H1 (cell line): ENCODE data around the gene HAGH. TPM values are rescaled to one million over a fixed set of nuclear protein-coding genes. Genes with fewer than 3 reads are reported as not detected.

ENCODE experiments used
- CTCF ChIA-PET: fragments of 300-600 bp; sonication (Branson Sonifier 250); formaldehyde crosslinking; loops from one replicate; lab custom pipeline; 2021; ENCODE audit not compliant: partially characterized antibody; lab: Charles Lee
- POLR2A ChIA-PET: fragments of 300-600 bp; sonication (Branson Sonifier 250); formaldehyde crosslinking; loops from one replicate; lab custom pipeline; 2021; ENCODE audit warnings: inconsistent platforms; ENCODE audit not compliant: partially characterized antibody; lab: Charles Lee
- DNase-seq, 2 experiments: peaks; one replicate each; pipeline versions ENCODE4 v3.0.0 to v3.0.0-alpha.2; 2010 to 2022; ENCODE audit warnings: low spot score in 2 of 2, low read depth in 1 of 2, mixed read lengths in 1 of 2
- FAIRE-seq: peaks from 2 replicates; lab custom pipeline; 2011; peaks lifted over from hg19 to GRCh38; lab: Jason Lieb, UNC
- H2AFZ ChIP-seq: 2 replicates; pipeline ENCODE4 v1.8.1; 2012; ENCODE audit warnings: low read length, inconsistent platforms
- H2AK5ac ChIP-seq: 2 replicates; pipeline ENCODE4 v1.6.1; 2013; ENCODE audit warnings: low read depth, low read length
- H2BK120ac ChIP-seq: replicated peaks from 2 replicates; pipeline ENCODE3; 2013; ENCODE audit warnings: low read depth, low read length, inconsistent platforms
- H2BK12ac ChIP-seq: 2 replicates; pipeline ENCODE4 v1.6.1; 2013; ENCODE audit warnings: low read depth, low read length
- H2BK15ac ChIP-seq: 2 replicates; pipeline ENCODE4 v1.6.1; 2013; ENCODE audit warnings: low read length
- H2BK20ac ChIP-seq: 2 replicates; pipeline ENCODE4 v1.6.1; 2013; ENCODE audit warnings: low read length
- H2BK5ac ChIP-seq: 2 replicates; pipeline ENCODE4 v1.6.1; 2013; ENCODE audit warnings: low read depth, low read length
- H3K14ac ChIP-seq: 2 replicates; pipeline ENCODE4 v1.6.1; 2013; ENCODE audit warnings: inconsistent platforms; ENCODE audit not compliant: insufficient read length
- H3K18ac ChIP-seq: 2 replicates; pipeline ENCODE4 v1.6.1; 2013; ENCODE audit warnings: low read length; ENCODE audit errors: extremely low read depth
- H3K23ac ChIP-seq: 2 replicates; pipeline ENCODE4 v1.6.1; 2013; ENCODE audit warnings: inconsistent platforms; ENCODE audit not compliant: insufficient read length
- H3K23me2 ChIP-seq: 2 replicates; pipeline ENCODE4 v1.6.1; 2013; ENCODE audit warnings: low read depth, low read length
- H3K27ac ChIP-seq: 2 replicates; pipeline ENCODE4 v1.6.1; 2011; ENCODE audit warnings: low read depth, low read length, inconsistent platforms
- H3K27me3 ChIP-seq, 4 experiments: replicated peaks in 1 of 4; 1 replicate in 1 of 4; 2 replicates in 3 of 4; pipeline versions ENCODE4 v1.6.1 to v1.8.1; 2011 to 2013; ENCODE audit warnings: low read length in 3 of 4, mild to moderate bottlenecking in 3 of 4, inconsistent platforms in 2 of 4, mixed read lengths in 2 of 4, moderate library complexity in 1 of 4; ENCODE audit not compliant: control insufficient read depth in 3 of 4, insufficient read depth in 3 of 4; ENCODE audit errors: extremely low read depth in 1 of 4
- H3K36me3 ChIP-seq, 4 experiments: 2 replicates each; pipeline versions ENCODE4 v1.6.1 to v1.8.1; 2011 to 2013; ENCODE audit warnings: mild to moderate bottlenecking in 4 of 4, low read length in 3 of 4, moderate library complexity in 2 of 4, control low read depth in 1 of 4, inconsistent platforms in 1 of 4; ENCODE audit not compliant: insufficient read depth in 4 of 4, control insufficient read depth in 2 of 4
- H3K4ac ChIP-seq: replicated peaks from 2 replicates; pipeline ENCODE3; 2013; ENCODE audit warnings: low read length, low read depth, mixed read lengths, inconsistent platforms; ENCODE audit not compliant: insufficient read length
- H3K4me1 ChIP-seq, 4 experiments: replicated peaks in 1 of 4; 1 replicate in 1 of 4; 2 replicates in 3 of 4; pipeline versions ENCODE4 v1.6.1 to v1.8.1; 2011 to 2013; ENCODE audit warnings: low read length in 3 of 4, inconsistent platforms in 2 of 4, mixed read lengths in 1 of 4; ENCODE audit not compliant: insufficient read depth in 4 of 4, control insufficient read depth in 3 of 4
- H3K4me2 ChIP-seq, 2 experiments: 2 replicates each; pipeline versions ENCODE4 v1.6.1 to v1.8.1; 2011 to 2013; ENCODE audit warnings: low read depth in 2 of 2, low read length in 2 of 2, control low read depth in 1 of 2, inconsistent platforms in 1 of 2, mild to moderate bottlenecking in 1 of 2; ENCODE audit not compliant: insufficient read depth in 1 of 2
- H3K4me3 ChIP-seq, 4 experiments: fragments of 200-600, 300-600 bp in 1 of 4; sonication (generic), shearing (Covaris generic), sonication (Bioruptor Twin) in 1 of 4; 2 replicates each; pipeline versions ENCODE4 v1.5.1 to v1.8.1; 2011 to 2016; ENCODE audit warnings: low read length in 4 of 4, low read depth in 3 of 4, control low read depth in 2 of 4, inconsistent platforms in 2 of 4, mild to moderate bottlenecking in 2 of 4, mixed read lengths in 1 of 4, moderate library complexity in 1 of 4; ENCODE audit not compliant: insufficient read depth in 2 of 4; ENCODE audit errors: extremely low read depth in 1 of 4
- H3K56ac ChIP-seq: replicated peaks from 2 replicates; pipeline ENCODE3; 2013; ENCODE audit warnings: low read depth, mild to moderate bottlenecking, mixed read lengths, low read length, inconsistent platforms; ENCODE audit not compliant: insufficient read length
- H3K79me1 ChIP-seq: 2 replicates; pipeline ENCODE4 v1.6.1; 2013; ENCODE audit warnings: low read depth, low read length, control low read depth
- H3K79me2 ChIP-seq, 2 experiments: 2 replicates each; pipeline versions ENCODE4 v1.6.1 to v1.8.1; 2012 to 2013; ENCODE audit warnings: low read length in 2 of 2, mild to moderate bottlenecking in 2 of 2, inconsistent platforms in 1 of 2; ENCODE audit not compliant: insufficient read depth in 2 of 2, control insufficient read depth in 1 of 2
- H3K9ac ChIP-seq, 4 experiments: replicated peaks in 1 of 4; 1 replicate in 1 of 4; 2 replicates in 3 of 4; pipeline versions ENCODE4 v1.6.1 to v1.8.1; 2011 to 2013; ENCODE audit warnings: low read depth in 3 of 4, low read length in 3 of 4, control low read depth in 2 of 4, mild to moderate bottlenecking in 2 of 4, moderate library complexity in 2 of 4, inconsistent platforms in 1 of 4; ENCODE audit errors: extremely low read depth in 1 of 4
- H3K9me3 ChIP-seq, 2 experiments: 2 replicates each; pipeline versions ENCODE4 v1.6.1 to v1.8.1; 2012 to 2013; ENCODE audit warnings: mild to moderate bottlenecking in 2 of 2, moderate library complexity in 2 of 2, control low read depth in 1 of 2, inconsistent platforms in 1 of 2, low read depth in 1 of 2, low read length in 1 of 2, mixed read lengths in 1 of 2; ENCODE audit not compliant: insufficient read depth in 2 of 2
- H4K20me1 ChIP-seq, 2 experiments: replicated peaks in 1 of 2; 2 replicates each; pipeline versions ENCODE3 to v1.8.1; 2011 to 2013; ENCODE audit warnings: inconsistent platforms in 2 of 2, low read length in 2 of 2, mild to moderate bottlenecking in 1 of 2; ENCODE audit not compliant: insufficient read depth in 2 of 2, control insufficient read depth in 1 of 2
- H4K5ac ChIP-seq: 2 replicates; pipeline ENCODE4 v1.6.1; 2013; ENCODE audit warnings: low read length, low read depth, mixed read lengths, inconsistent platforms; ENCODE audit not compliant: insufficient read length
- H4K8ac ChIP-seq: 2 replicates; pipeline ENCODE4 v1.8.0; 2013; ENCODE audit warnings: mild to moderate bottlenecking, moderate library complexity, low read length, inconsistent platforms; ENCODE audit not compliant: insufficient read depth; ENCODE audit errors: extremely low read depth
- H4K91ac ChIP-seq: replicated peaks from 2 replicates; pipeline ENCODE3; 2013; ENCODE audit warnings: low read length, mixed read lengths, inconsistent platforms; ENCODE audit not compliant: insufficient read length
- BACH1 ChIP-seq: IDR thresholded peaks from 2 replicates; pipeline ENCODE4 v1.6.1; 2012; ENCODE audit warnings: low read length, improper control_type of control experiment
- CTBP2 ChIP-seq: IDR thresholded peaks from 2 replicates; pipeline ENCODE4 v1.7.0; 2011; ENCODE audit warnings: borderline replicate concordance, mild to moderate bottlenecking, moderate library complexity, mixed read lengths, low read length; ENCODE audit not compliant: insufficient read depth, insufficient read length
- KDM4A ChIP-seq: IDR thresholded peaks from one replicate; pipeline ENCODE4 v1.7.1; 2012; ENCODE audit warnings: low read depth, mild to moderate bottlenecking, moderate library complexity, low read length, inconsistent platforms; ENCODE audit not compliant: severe bottlenecking
- USF2 ChIP-seq: IDR thresholded peaks from 2 replicates; pipeline ENCODE4 v1.6.1; 2011; ENCODE audit warnings: low read length, improper control_type of control experiment
- YY1 ChIP-seq: IDR thresholded peaks from 2 replicates; pipeline ENCODE4 v1.6.1; 2011; ENCODE audit warnings: low read depth, mild to moderate bottlenecking, low read length
- WGBS, 2 experiments: shearing (Covaris generic) in 1 of 2; methylation state at CpG; one replicate each; pipeline versions ENCODE4 v1.1.6 to v1.1.7; 2013 to 2015; ENCODE audit warnings: low lambda C conversion rate in 2 of 2, mixed read lengths in 2 of 2, inconsistent platforms in 1 of 2, low coverage in 1 of 2, missing lambda C conversion rate in 1 of 2; ENCODE audit not compliant: insufficient replicate concordance in 2 of 2, insufficient coverage in 1 of 2, insufficient read length in 1 of 2; ENCODE audit errors: extremely low coverage in 1 of 2, missing lambda C conversion rate in 1 of 2; 5-methylcytosine and 5-hydroxymethylcytosine counted together
- polyA plus RNA-seq, 7 experiments: library from polyadenylated mRNA; depleted of rRNA in 3 of 7; stranded (reverse) in 5 of 7; unstranded in 2 of 7; fragments of >200 nt in 5 of 7; fragments of 200-250 nt in 2 of 7; gene quantifications; 1 replicate in 5 of 7; 2 replicates in 1 of 7; 4 replicates in 1 of 7; pipeline versions ENCODE4 v1.2.1 to v1.2.3, GENCODE V29; 2011 to 2013; ENCODE audit warnings: missing spikeins in 2 of 7, mixed read lengths in 2 of 7
- total RNA-seq: library from RNA; stranded (reverse); fragmentation: NEBNext Ultra II Directional; extraction: Animal tissue kit (Norgen Biotek cat#: 25700); gene quantifications from 2 replicates; pipeline ENCODE4 v1.2.1, GENCODE V29; 2021

HAGH gene
- total and polyA plus RNA-seq, 2 of the 8 experiments (the other 6 are each of a cell fraction or from before 2014, with no cell fraction given), result 28.7 to 40.6 TPM

- Histone ChIP-seq H3K14ac (no peak overlapping the region), H3K56ac (no peak overlapping the region), H4K20me1 (peaks cover 0 to 28% of the 10 kb centered on the region in 2 experiments), H2BK120ac (no peak overlapping the region), H3K9me3 (no peaks in the 10 kb centered on the region), H3K23me2 (peaks cover 17% of the 10 kb centered on the region), H3K4me1 (peaks cover 0 to 12% (median 10%) of the 10 kb centered on the region in 4 experiments; a peak in 5 of 7 replicates), H2BK15ac (no peak overlapping the region), H3K4me2 (peak overlapping the region; percentile 70 to 90), H2BK5ac (no peak overlapping the region), H3K4me3 (peak overlapping the region in 2 of 4 experiments; percentile 82 to 91; a peak in 2 of 8 replicates), H3K36me3 (peaks cover 0 to 23% (median 8%) of the 10 kb centered on the region in 4 experiments; a peak in 5 of 8 replicates), H4K91ac (no peak overlapping the region), H2BK20ac (no peak overlapping the region), H2BK12ac (no peak overlapping the region), H3K79me2 (peaks cover 0 to 15% of the 10 kb centered on the region in 2 experiments; a peak in 1 of 4 replicates), H3K9ac (no peak overlapping the region), H4K5ac (no peak overlapping the region), H2AK5ac (0 out of 2 replicates have a peak overlapping the region, but pooled peaks have one; percentile 40), H3K23ac (no peak overlapping the region), H3K79me1 (peaks cover 6% of the 10 kb centered on the region), H3K18ac (no peak overlapping the region), H4K8ac (peak overlapping the region; percentile 79; the same call in 1 of the 2 replicates), H3K4ac (no peak overlapping the region), H3K27ac (no peak overlapping the region), H2AFZ (no peak overlapping the region), H3K27me3 (no peaks in the 10 kb centered on the region)
- ChIA-PET CTCF (interaction anchor here (0.6 to 2.7 kb wide), 11 partner anchors 9 to 49 kb away, joined by 3 to 13 read pairs (median 4); partner anchors contain the start of genes IGFALS, NUBP2 and SPSB3), POLR2A (interaction anchor here (0.7 to 13.5 kb wide), 9 partner anchors 5 to 190 kb away, joined by 3 to 246 read pairs (median 7); partner anchors contain the start of genes EME2, JPT2, MRPS34 and NME3)
- no peak for TF ChIP-seq YY1
- no peak for TF ChIP-seq BACH1
- TF ChIP-seq USF2, result no peak
- no peak for TF ChIP-seq CTBP2
- no peak for TF ChIP-seq KDM4A
- 86% methylated on average over 6 of the region's 7 CpGs; no CpG with 5 or more reads in 1 of the 2 experiments for WGBS, 2 experiments
- no peak for DNase-seq
- no peak for FAIRE-seq
Observed at GRCh38 chr16:1774448-1774780, 52.2 kb downstream of the HAGH start.
